Articular chondrocyte of knee joint (primary cell): Measurements from ENCODE around the gene CD300A. TPM values are rescaled to one million over a fixed set of nuclear protein-coding genes. Genes with fewer than 3 reads are reported as not detected.

Source experiments
- small RNA-seq: library from RNA; depleted of rRNA; stranded (forward); fragments of <200 nt; gene quantifications from one replicate; pipeline ENCODE3, GENCODE V24; 2012
- total RNA-seq: library from RNA; depleted of rRNA; stranded (reverse); fragments of >200 nt; gene quantifications from 2 replicates; pipeline ENCODE4 v1.2.3, GENCODE V29; 2012

CD300A gene
- total RNA-seq, result not detected in 2 replicates

GRCh38 chr17:74466111-74466827 lies at the start of gene CD300A:
CD300A (plus strand) TSS chr17:74466634; CDS start chr17:74466704, 70 bp downstream.

GRCh38 chr17:74431568-74432423 lies 34.6 kb upstream of the CD300A start, which contains the start of gene GPRC5C:
GPRC5C (plus strand) TSS chr17:74432088; CDS start chr17:74439777, 7,689 bp downstream.

GRCh38 chr17:74531231-74531761 lies 64.9 kb downstream of the CD300A start, which contains the start of gene CD300LB:
CD300LB (minus strand) TSS chr17:74531475; CDS start chr17:74531350, 125 bp downstream.

Small RNAs within 50 kb of the gene (small RNA-seq; reads per million reads assigned to genes)
- gene RNA5SP448, result not detected

Other genes starting within 250 kb of the CD300A start
- gene DNAI2, start 192.4 kb upstream of the CD300A start, total RNA-seq, result not detected in 2 replicates
- gene KIF19, start 140.4 kb upstream of the CD300A start, total RNA-seq, result 0.11 TPM in 1 of 2 replicates, not detected in the other
- gene BTBD17, start 104.8 kb upstream of the CD300A start, total RNA-seq, result not detected in 2 replicates
- gene GPR142, start 99.1 kb upstream of the CD300A start, total RNA-seq, result not detected in 2 replicates
- 17.1 and 20.1 TPM in 2 replicates for gene GPRC5C, start 34.5 kb upstream of the CD300A start, total RNA-seq
- gene CD300LB, start 64.8 kb downstream of the CD300A start, total RNA-seq, result not detected in 2 replicates
- gene CD300C, start 79.5 kb downstream of the CD300A start, total RNA-seq, result 0.91 and 1.1 TPM in 2 replicates
- not detected in 2 replicates for gene CD300H, start 100.9 kb downstream of the CD300A start, total RNA-seq
- not detected in 2 replicates for gene CD300LD, start 125.6 kb downstream of the CD300A start, total RNA-seq
- under 0.01 TPM in 1 of 2 replicates, not detected in the other for gene CD300E, start 157.1 kb downstream of the CD300A start, total RNA-seq
- gene CD300LF, start 246.3 kb downstream of the CD300A start, total RNA-seq, result not detected in 2 replicates